KMS-11 (cell line): ENCODE measurements around the gene ACTR3C.

Source experiments
- H2AFZ ChIP-seq: fragments of 200-600 bp; sonication (generic); 2 replicates; pipeline ENCODE4 v1.6.1; 2016; ENCODE audit warnings: antibody characterized with exemption, mixed run types, low read depth
- H3K27ac ChIP-seq: fragments of 200-600 bp; sonication (generic); 2 replicates; pipeline ENCODE4 v1.6.1; 2016; ENCODE audit warnings: mild to moderate bottlenecking, mixed run types
- H3K27me3 ChIP-seq: fragments of 200-600 bp; sonication (generic); 2 replicates; pipeline ENCODE4 v1.6.1; 2017; ENCODE audit warnings: mild to moderate bottlenecking, low read depth, mixed run types, moderate library complexity; ENCODE audit not compliant: insufficient read depth
- H3K36me3 ChIP-seq: fragments of 200-600 bp; sonication (generic); 2 replicates; pipeline ENCODE4 v1.6.1; 2017; ENCODE audit warnings: mild to moderate bottlenecking, mixed run types; ENCODE audit not compliant: insufficient read depth
- H3K4me1 ChIP-seq: fragments of 200-600 bp; sonication (generic); 2 replicates; pipeline ENCODE4 v1.6.1; 2016; ENCODE audit warnings: mild to moderate bottlenecking, low read depth, mixed run types; ENCODE audit not compliant: poor library complexity, severe bottlenecking
- H3K4me2 ChIP-seq: fragments of 200-600 bp; sonication (generic); 2 replicates; pipeline ENCODE4 v1.7.0; 2016; ENCODE audit warnings: mild to moderate bottlenecking, mixed run types
- H3K4me3 ChIP-seq: fragments of 200-600 bp; sonication (generic); IDR thresholded peaks from 2 replicates; pipeline ENCODE4 v1.6.1; 2017; ENCODE audit warnings: low read depth, low read length, mixed read lengths; ENCODE audit not compliant: insufficient read depth
- H3K79me2 ChIP-seq: fragments of 200-600 bp; sonication (generic); 2 replicates; pipeline ENCODE4 v1.6.1; 2016; ENCODE audit warnings: low read depth, mixed run types; ENCODE audit not compliant: insufficient read depth
- H3K9ac ChIP-seq: fragments of 200-600 bp; sonication (generic); 2 replicates; pipeline ENCODE4 v1.6.1; 2016; ENCODE audit warnings: mild to moderate bottlenecking, mixed run types
- H4K20me1 ChIP-seq: fragments of 200-600 bp; sonication (generic); 2 replicates; pipeline ENCODE4 v1.6.1; 2016; ENCODE audit warnings: mild to moderate bottlenecking, mixed run types; ENCODE audit not compliant: insufficient read depth
- TF ChIP-seq, protein P1 (sequence below): fragments of 200-600 bp; sonication (generic); conservative IDR thresholded peaks from 2 replicates; pipeline ENCODE4 v1.6.1; 2017; ENCODE audit warnings: low read depth, mild to moderate bottlenecking, antibody characterized with exemption, low read length, moderate library complexity, mixed read lengths

ACTR3C gene

DNA sequence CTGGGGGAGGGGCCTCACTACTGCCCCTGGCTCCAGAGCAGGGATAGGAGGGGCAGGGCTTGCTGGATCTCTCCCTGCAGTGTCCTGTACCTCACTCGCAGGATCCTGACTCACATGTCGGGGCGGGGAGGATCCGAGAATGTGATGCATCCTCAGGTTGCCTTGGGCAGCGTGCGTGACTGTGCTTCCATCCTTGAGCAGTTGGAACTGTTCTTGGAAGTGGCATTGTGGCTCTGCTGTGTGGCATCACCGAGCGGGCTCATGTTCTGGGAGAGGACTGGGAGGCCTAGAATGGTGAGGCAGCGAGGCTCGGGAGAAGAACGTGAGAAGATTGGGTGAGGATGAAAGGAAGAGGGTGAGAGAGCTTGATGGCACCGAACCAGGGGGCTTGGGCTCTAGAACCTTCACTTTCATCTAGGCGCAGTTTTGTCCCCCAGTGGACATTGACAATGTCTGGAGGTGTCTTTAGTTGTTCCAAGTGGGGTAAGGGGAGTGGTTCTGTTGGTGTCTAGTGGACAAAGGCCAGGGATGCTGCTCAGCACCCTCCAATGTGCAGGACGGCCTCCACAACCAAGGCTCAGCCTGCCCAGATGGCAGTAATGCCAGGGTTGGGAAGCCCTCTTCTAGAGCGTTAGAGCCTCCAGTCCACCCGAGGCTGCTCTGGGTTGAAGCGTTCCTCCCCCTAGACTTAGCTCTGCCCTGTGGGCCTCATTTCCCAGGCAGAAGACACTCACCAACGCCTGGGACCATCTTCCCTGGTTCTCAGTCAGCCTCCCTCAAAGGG is 9.7 kb upstream of the ACTR3C start:
- no peaks in the 10 kb centered on the region for H3K4me1 ChIP-seq
- no peak overlapping the region for H3K9ac ChIP-seq
- no peaks in the 10 kb centered on the region for H3K27me3 ChIP-seq
- no peak overlapping the region for H2AFZ ChIP-seq
- no peaks in the 10 kb centered on the region for H4K20me1 ChIP-seq
- TF ChIP-seq, protein P1, sequence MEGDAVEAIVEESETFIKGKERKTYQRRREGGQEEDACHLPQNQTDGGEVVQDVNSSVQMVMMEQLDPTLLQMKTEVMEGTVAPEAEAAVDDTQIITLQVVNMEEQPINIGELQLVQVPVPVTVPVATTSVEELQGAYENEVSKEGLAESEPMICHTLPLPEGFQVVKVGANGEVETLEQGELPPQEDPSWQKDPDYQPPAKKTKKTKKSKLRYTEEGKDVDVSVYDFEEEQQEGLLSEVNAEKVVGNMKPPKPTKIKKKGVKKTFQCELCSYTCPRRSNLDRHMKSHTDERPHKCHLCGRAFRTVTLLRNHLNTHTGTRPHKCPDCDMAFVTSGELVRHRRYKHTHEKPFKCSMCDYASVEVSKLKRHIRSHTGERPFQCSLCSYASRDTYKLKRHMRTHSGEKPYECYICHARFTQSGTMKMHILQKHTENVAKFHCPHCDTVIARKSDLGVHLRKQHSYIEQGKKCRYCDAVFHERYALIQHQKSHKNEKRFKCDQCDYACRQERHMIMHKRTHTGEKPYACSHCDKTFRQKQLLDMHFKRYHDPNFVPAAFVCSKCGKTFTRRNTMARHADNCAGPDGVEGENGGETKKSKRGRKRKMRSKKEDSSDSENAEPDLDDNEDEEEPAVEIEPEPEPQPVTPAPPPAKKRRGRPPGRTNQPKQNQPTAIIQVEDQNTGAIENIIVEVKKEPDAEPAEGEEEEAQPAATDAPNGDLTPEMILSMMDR, result no peak
- H3K27ac ChIP-seq, result no peak overlapping the region
- H3K4me3 ChIP-seq, result no peak overlapping the region
- H3K36me3 ChIP-seq, result no peaks in the 10 kb centered on the region; the same call in 1 of the 2 replicates
- H3K79me2 ChIP-seq, result no peaks in the 10 kb centered on the region
- H3K4me2 ChIP-seq, result no peak overlapping the region

DNA sequence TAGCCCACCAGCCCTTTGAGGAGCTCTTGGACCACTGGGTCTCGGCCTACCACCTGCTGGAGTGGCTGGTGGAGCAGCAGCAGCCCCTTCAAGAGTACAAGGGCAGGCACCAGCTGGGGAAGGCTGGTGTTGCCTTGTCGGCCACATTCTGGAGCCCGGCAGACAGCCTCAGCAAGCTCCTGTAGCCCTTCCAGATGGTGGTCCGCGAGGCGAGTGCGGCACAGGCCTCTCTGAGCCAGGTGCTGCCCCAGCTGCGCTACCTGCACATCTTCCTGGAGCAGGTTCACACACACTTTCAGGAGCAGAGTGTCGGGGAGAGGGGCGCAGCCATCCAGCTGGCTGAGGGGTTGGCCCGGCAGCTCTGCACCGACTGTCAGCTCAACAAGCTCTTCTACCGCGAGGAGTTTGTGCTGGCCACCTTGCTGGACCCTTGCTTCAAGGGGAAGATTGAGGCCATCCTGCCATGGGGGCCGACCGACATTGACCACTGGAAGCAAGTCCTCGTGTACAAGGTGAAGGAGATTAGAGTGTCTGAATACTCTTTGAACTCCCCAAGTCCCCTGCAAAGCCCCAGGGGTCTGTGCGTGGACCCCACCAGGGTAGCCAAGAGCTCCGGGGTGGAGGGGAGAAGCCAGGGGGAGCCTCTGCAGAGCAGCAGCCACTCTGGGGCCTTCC is 7.0 kb upstream of the ACTR3C start:
- no peaks in the 10 kb centered on the region for H3K27me3 ChIP-seq
- H2AFZ ChIP-seq, result no peak overlapping the region
- no peaks in the 10 kb centered on the region for H4K20me1 ChIP-seq
- no peaks in the 10 kb centered on the region; the same call in 1 of the 2 replicates for H3K36me3 ChIP-seq
- no peaks in the 10 kb centered on the region for H3K4me1 ChIP-seq
- H3K4me2 ChIP-seq, result no peak overlapping the region
- H3K79me2 ChIP-seq, result peaks cover 4% of the 10 kb centered on the region; the same call in 1 of the 2 replicates
- H3K9ac ChIP-seq, result no peak overlapping the region
- TF ChIP-seq, protein P1, result no peak
- no peak overlapping the region for H3K4me3 ChIP-seq
- H3K27ac ChIP-seq, result no peak overlapping the region

DNA sequence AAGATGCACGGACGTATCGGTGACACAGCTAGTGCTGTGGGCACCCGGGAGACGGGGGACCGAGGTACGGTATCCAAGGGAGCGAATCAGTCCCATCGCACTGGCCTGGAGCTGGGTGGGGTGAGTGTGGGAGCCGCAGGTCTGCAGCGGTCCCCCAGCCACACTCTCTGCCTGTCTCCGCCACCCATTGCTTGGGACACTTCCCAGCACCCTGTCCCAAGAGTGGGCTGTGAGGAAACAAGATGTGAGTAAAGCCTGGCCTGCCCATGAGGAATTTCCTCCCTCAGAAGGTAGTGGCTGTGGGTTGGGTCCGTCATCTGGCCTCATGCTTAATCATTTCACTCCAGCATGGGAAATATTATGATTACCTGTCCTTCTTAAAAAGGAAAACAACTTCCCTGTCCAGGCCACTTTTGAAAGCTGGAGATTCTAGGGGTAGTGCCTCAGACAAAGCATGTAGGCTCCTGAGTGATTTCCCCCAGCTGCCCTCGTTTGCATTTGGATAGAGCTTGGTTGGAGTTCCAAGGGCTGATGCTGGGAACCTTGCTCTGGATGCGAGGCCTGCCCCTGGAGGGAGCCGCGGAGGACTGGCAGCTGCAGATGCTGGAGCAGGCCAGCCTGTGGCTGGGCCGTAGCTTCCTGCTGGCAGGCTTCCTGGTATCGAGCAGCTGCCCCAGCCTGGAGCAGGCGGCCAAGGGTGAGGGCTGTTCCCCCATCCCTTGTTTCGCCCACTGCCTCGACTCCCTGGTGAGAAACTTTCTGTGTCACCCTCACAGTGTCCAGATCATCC is 6.2 kb upstream of the ACTR3C start:
- no peaks in the 10 kb centered on the region for H3K27me3 ChIP-seq
- H2AFZ ChIP-seq, result no peak overlapping the region
- H3K4me3 ChIP-seq, result no peak overlapping the region
- no peak overlapping the region for H3K9ac ChIP-seq
- H3K4me2 ChIP-seq, result no peak overlapping the region
- no peaks in the 10 kb centered on the region; the same call in 1 of the 2 replicates for H3K36me3 ChIP-seq
- no peaks in the 10 kb centered on the region for H4K20me1 ChIP-seq
- peaks cover 12% of the 10 kb centered on the region; the same call in 1 of the 2 replicates for H3K79me2 ChIP-seq
- no peak overlapping the region for H3K27ac ChIP-seq
- TF ChIP-seq, protein P1, result no peak
- H3K4me1 ChIP-seq, result peaks cover 5% of the 10 kb centered on the region

DNA sequence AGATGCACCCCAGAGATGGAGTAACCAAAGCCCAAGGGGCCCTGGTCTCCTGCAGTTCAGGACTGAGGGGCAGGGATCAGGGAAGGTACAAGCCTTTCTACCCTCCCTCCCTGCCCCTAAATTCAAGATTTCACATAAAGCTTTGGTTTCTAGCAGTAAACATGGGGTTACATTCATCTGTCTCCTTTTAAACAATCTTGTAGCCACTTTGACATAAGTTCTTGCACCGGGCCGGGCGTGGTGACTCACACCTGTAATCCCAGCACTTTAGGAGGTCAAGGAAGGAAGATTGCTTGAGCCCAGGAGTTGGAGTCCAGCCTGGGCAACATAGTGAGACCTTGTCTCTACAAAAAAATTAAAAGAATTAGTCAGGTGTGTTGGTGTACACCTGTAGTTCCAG is 4.0 kb upstream of the ACTR3C start:
- H3K9ac ChIP-seq, result no peak overlapping the region
- H2AFZ ChIP-seq, result no peak overlapping the region
- H3K36me3 ChIP-seq, result no peaks in the 10 kb centered on the region; the same call in 1 of the 2 replicates
- H3K79me2 ChIP-seq, result peaks cover 34% of the 10 kb centered on the region
- no peaks in the 10 kb centered on the region for H3K27me3 ChIP-seq
- no peak overlapping the region for H3K4me2 ChIP-seq
- no peak overlapping the region for H3K27ac ChIP-seq
- H3K4me3 ChIP-seq, result no peak overlapping the region
- peaks cover 11% of the 10 kb centered on the region for H3K4me1 ChIP-seq
- TF ChIP-seq, protein P1, result no peak
- H4K20me1 ChIP-seq, result no peaks in the 10 kb centered on the region
